Chondrocyte (in vitro differentiated cells): ENCODE results near the gene CDH7. TPM values are rescaled to one million over a fixed set of nuclear protein-coding genes. Genes with fewer than 3 reads are reported as not detected.

Experiments
- DNase-seq: peaks from one replicate; pipeline ENCODE4 v3.0.0; 2021; ENCODE audit warnings: mixed read lengths, low spot score
- H3K27ac Mint-ChIP-seq: one replicate; pipeline ENCODE4 v1.8.0; 2021; ENCODE audit warnings: mild to moderate bottlenecking, moderate library complexity, mixed read lengths; ENCODE audit not compliant: unreplicated experiment
- H3K27me3 Mint-ChIP-seq: 2 replicates; pipeline ENCODE4 v1.8.0; 2021; ENCODE audit warnings: low read depth, mixed read lengths
- H3K36me3 Mint-ChIP-seq: 2 replicates; pipeline ENCODE4 v1.8.0; 2021; ENCODE audit warnings: low read depth, mixed read lengths
- H3K4me1 Mint-ChIP-seq: 2 replicates; pipeline ENCODE4 v1.8.0; 2021; ENCODE audit warnings: low read depth, mild to moderate bottlenecking, mixed read lengths
- H3K4me3 Mint-ChIP-seq: one replicate; pipeline ENCODE4 v1.8.0; 2021; ENCODE audit warnings: mild to moderate bottlenecking, moderate library complexity, mixed read lengths; ENCODE audit not compliant: unreplicated experiment
- H3K9me3 Mint-ChIP-seq: 2 replicates; pipeline ENCODE4 v1.8.0; 2021; ENCODE audit warnings: low read depth, mixed read lengths
- CTCF ChIP-seq: fragments of 200-600 bp; sonication (generic); IDR thresholded peaks from 2 replicates; pipeline ENCODE4 v1.5.0; 2021; ENCODE audit warnings: antibody characterized with exemption, mild to moderate bottlenecking, moderate library complexity
- total RNA-seq: library from RNA; stranded (reverse); gene quantifications from 3 replicates; pipeline ENCODE4 v1.2.1, GENCODE V29; 2021

The CDH7 gene
- total RNA-seq, 1 donor from 2014 or later = not detected

- peaks cover 4% of the 10 kb centered on the region for H3K27me3 Mint-ChIP-seq
- no peak for DNase-seq
- no peak for TF ChIP-seq CTCF
- H3K4me1 Mint-ChIP-seq = no peaks in the 10 kb centered on the region
- no peak overlapping the region for H3K4me3 Mint-ChIP-seq
- H3K36me3 Mint-ChIP-seq = no peaks in the 10 kb centered on the region
- no peak overlapping the region for H3K27ac Mint-ChIP-seq
- no peaks in the 10 kb centered on the region for H3K9me3 Mint-ChIP-seq
Measured at GRCh38 chr18:65817178-65817577, 66.4 kb downstream of the CDH7 start.

- no peak for DNase-seq
- Mint-ChIP-seq H3K36me3 (no peaks in the 10 kb centered on the region), H3K4me3 (no peak overlapping the region), H3K9me3 (no peaks in the 10 kb centered on the region), H3K4me1 (no peaks in the 10 kb centered on the region), H3K27me3 (peaks cover 2% of the 10 kb centered on the region), H3K27ac (no peak overlapping the region)
- TF ChIP-seq CTCF = no peak
Measured at GRCh38 chr18:65821911-65822310, 71.1 kb downstream of the CDH7 start.

- no peak for TF ChIP-seq CTCF
- H3K4me3 Mint-ChIP-seq = no peak overlapping the region
- no peak for DNase-seq
- H3K9me3 Mint-ChIP-seq = no peaks in the 10 kb centered on the region
- no peaks in the 10 kb centered on the region for H3K36me3 Mint-ChIP-seq
- no peak overlapping the region for H3K27ac Mint-ChIP-seq
- no peaks in the 10 kb centered on the region for H3K4me1 Mint-ChIP-seq
- H3K27me3 Mint-ChIP-seq = no peaks in the 10 kb centered on the region
Measured at GRCh38 chr18:65822826-65823225, 72.0 kb downstream of the CDH7 start.

GRCh38 chr18:65827444-65827843 is 76.6 kb downstream of the CDH7 start:
- H3K4me3 Mint-ChIP-seq = no peak overlapping the region
- H3K36me3 Mint-ChIP-seq = no peaks in the 10 kb centered on the region
- no peaks in the 10 kb centered on the region for H3K27me3 Mint-ChIP-seq
- no peak for TF ChIP-seq CTCF
- no peaks in the 10 kb centered on the region for H3K9me3 Mint-ChIP-seq
- no peak for DNase-seq
- H3K4me1 Mint-ChIP-seq = no peaks in the 10 kb centered on the region
- no peak overlapping the region for H3K27ac Mint-ChIP-seq

GRCh38 chr18:65835881-65836280 is 85.1 kb downstream of the CDH7 start:
- peaks cover 9% of the 10 kb centered on the region for H3K9me3 Mint-ChIP-seq
- no peak for DNase-seq
- no peak for TF ChIP-seq CTCF
- peaks cover 6% of the 10 kb centered on the region for H3K27me3 Mint-ChIP-seq
- no peak overlapping the region for H3K27ac Mint-ChIP-seq
- H3K36me3 Mint-ChIP-seq = no peaks in the 10 kb centered on the region
- no peak overlapping the region for H3K4me3 Mint-ChIP-seq
- H3K4me1 Mint-ChIP-seq = no peaks in the 10 kb centered on the region
